ENCODE measurements around the gene SEMA4D. TPM values are rescaled to one million over a fixed set of nuclear protein-coding genes. Genes with fewer than 3 reads are reported as not detected.

Gene SEMA4D
- total and polyA plus RNA-seq, 12 donors: 3.5 to 57.0 (median 26.7) TPM

- no peaks in the 10 kb centered on the region for H3K9me3 ChIP-seq (replicated peaks in 1 of 3)
- DNase-seq: no peak
- 78 to 89% (median 83%) methylated on average over 6 of the region's 6 CpGs for WGBS, 4 donors
- no peak for TF ChIP-seq POLR2A (IDR thresholded peaks at IDR 0.05)
- no peak for TF ChIP-seq CTCF (IDR thresholded peaks at IDR 0.05)
- no peaks in the 10 kb centered on the region for H3K36me3 ChIP-seq (replicated peaks in 1 of 2)
- no peaks in the 10 kb centered on the region for H3K27me3 ChIP-seq
- H3K27ac ChIP-seq: peak overlapping the region in 3 of 5 donors; percentile 27 to 35 (median 27)
- no peak overlapping the region for H3K4me3 ChIP-seq
- peaks cover 11 to 17% of the 10 kb centered on the region in 2 donors for H3K4me1 ChIP-seq (replicated peaks in 1 of 2)
- intact Hi-C loops (cut with DNase I): no loop called here
Measured at GRCh38 chr9:89421595-89421994, 76.3 kb downstream of the SEMA4D start.

GRCh38 chr9:89420397-89421178 is 77.3 kb downstream of the SEMA4D start:
- Histone ChIP-seq H3K4me1 (replicated peaks in 1 of 2) (peaks cover 6 to 12% of the 10 kb centered on the region in 2 donors), H3K4me3 (no peak overlapping the region), H3K27me3 (no peaks in the 10 kb centered on the region), H3K9me3 (replicated peaks in 1 of 3) (no peaks in the 10 kb centered on the region), H3K27ac (no peak overlapping the region), H3K36me3 (replicated peaks in 1 of 2) (no peaks in the 10 kb centered on the region)
- intact Hi-C loops (cut with DNase I): no loop called here
- 81 to 89% (median 87%) methylated on average over 8 to 9 of the region's 9 CpGs for WGBS, 4 donors
- TF ChIP-seq POLR2A (IDR thresholded peaks at IDR 0.05): no peak
- no peak for DNase-seq

DNA sequence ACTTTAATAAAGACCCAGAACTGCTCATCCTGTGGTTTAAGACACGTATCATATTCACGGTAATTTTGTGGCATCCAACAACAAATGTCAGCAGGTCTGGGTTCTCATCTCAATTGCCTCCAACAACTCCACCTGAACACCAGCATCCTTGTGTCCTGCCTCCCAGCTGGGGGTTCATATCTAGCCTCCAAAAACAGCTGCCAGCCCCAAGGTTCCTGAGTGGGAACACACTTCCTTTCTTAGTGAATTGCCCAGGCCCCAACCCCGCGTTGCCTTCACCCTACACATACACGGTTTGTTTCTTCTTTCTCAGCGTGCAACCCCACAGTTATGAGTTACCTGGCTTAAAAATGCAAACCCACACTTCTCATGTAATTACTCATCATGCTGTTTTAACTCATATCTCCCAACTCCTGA is 77.9 kb downstream of the SEMA4D start:
- no peak overlapping the region for H3K4me3 ChIP-seq
- no peak for DNase-seq
- H3K4me1 ChIP-seq (replicated peaks in 1 of 2): peaks cover 0 to 6% of the 10 kb centered on the region in 2 donors
- 65 to 90% (median 84%) methylated on average over 6 of the region's 6 CpGs for WGBS, 4 donors
- H3K9me3 ChIP-seq (replicated peaks in 1 of 3): no peaks in the 10 kb centered on the region
- no peaks in the 10 kb centered on the region for H3K36me3 ChIP-seq (replicated peaks in 1 of 2)
- H3K27me3 ChIP-seq: no peaks in the 10 kb centered on the region
- intact Hi-C loops (cut with DNase I): loop anchor here in 1 of 2 donors (10.0 kb wide), 1 partner anchor 125 kb away; no protein-coding TSS in a partner anchor
- no peak overlapping the region for H3K27ac ChIP-seq
- no peak for TF ChIP-seq POLR2A (IDR thresholded peaks at IDR 0.05)
- TF ChIP-seq CTCF (IDR thresholded peaks at IDR 0.05): no peak

DNA sequence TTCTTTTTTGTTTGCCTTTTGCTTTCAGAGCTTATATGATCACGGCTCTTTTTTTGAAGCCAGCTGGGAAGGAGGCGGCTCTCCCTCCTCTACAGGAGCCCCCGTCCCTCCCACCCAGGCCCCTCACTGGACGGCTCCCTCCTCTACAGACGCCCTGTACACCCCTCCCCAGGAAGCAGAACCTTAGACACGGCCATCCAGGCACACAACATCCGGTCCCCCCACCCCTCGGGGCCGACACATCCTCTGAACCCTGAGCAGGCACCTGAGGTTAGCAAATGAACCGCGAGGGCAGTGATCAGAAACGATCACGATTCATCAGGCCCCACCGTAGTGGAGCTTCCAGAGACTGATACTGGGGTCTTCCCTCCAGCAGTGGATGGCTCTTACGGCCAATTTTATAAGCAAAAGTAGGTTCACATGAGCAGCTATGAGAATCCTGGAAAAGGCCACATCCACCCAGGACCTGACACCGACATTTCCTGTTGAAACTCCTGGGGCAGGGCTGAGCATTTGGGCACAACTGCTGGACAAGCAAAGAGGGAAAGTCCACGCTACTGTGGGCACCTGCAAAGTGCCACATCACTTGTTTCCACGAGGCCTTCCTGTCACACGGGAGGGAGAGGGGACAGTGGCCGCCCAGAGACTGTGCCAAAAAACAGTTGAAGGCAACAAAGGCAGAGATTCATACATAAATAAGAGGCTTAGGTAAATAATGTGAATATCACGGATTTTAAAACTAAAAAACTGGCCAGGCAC is 78.9 kb downstream of the SEMA4D start:
- no peaks in the 10 kb centered on the region for H3K27me3 ChIP-seq
- no peak overlapping the region for H3K4me3 ChIP-seq
- 74 to 78% (median 75%) methylated on average over 17 to 21 of the region's 21 CpGs for WGBS, 4 donors
- peak overlapping the region in 1 of 5 donors; percentile 26 for H3K27ac ChIP-seq
- peaks cover 0 to 5% of the 10 kb centered on the region in 2 donors for H3K4me1 ChIP-seq (replicated peaks in 1 of 2)
- no peaks in the 10 kb centered on the region for H3K36me3 ChIP-seq (replicated peaks in 1 of 2)
- H3K9me3 ChIP-seq (replicated peaks in 1 of 3): no peaks in the 10 kb centered on the region
- intact Hi-C loops (cut with DNase I): loop anchor here in 1 of 2 donors (10.0 kb wide), 1 partner anchor 126 kb away; no protein-coding TSS in a partner anchor
- DNase-seq: no peak
- no peak for TF ChIP-seq CTCF (IDR thresholded peaks at IDR 0.05)
- no peak for TF ChIP-seq POLR2A (IDR thresholded peaks at IDR 0.05)

Data from adrenal gland (tissue), 12 donors.